Measurements from ENCODE around the gene A4GALT. TPM values are rescaled to one million over a fixed set of nuclear protein-coding genes. Genes with fewer than 3 reads are reported as not detected.
A peak's percentile ranks its signal among the peaks of the same experiment; 100 is the strongest.

Gene A4GALT
- total and polyA plus RNA-seq, 2 experiments from 2014 or later = 14.8 to 18.6 TPM

DNA sequence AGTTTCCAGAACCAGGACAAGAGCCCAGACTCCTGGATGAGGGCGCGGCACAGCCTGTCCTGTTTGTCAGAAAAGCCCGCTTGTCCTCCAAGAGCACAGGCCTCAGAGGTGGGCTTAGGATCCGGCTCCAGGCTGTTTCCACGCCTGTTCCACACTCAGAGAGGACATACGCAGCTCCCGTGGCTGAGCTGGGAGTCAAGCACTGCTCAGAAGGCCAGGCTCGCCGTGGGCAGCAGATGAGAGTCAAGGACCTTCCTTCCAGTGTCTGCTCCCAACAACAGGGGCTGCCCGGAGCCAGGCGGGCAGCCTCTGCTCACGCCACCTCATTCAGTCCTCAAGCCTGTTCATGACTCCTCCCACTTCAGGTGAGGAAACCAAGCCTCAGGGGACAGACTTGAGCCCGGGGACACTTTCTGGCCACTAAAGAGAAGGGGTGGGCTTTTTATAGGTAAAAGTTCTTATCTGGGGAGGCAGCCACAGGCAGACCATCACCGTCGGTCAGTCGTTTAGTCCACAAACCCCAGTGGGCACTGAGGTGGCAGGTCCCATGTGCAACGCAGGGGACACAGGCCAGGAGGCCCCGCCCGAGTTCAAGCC, 75.2 kb downstream of the A4GALT start:
- peak; percentile 77 for DNase-seq
- in situ Hi-C loops (cut with MboI) = no loop called here

DNA sequence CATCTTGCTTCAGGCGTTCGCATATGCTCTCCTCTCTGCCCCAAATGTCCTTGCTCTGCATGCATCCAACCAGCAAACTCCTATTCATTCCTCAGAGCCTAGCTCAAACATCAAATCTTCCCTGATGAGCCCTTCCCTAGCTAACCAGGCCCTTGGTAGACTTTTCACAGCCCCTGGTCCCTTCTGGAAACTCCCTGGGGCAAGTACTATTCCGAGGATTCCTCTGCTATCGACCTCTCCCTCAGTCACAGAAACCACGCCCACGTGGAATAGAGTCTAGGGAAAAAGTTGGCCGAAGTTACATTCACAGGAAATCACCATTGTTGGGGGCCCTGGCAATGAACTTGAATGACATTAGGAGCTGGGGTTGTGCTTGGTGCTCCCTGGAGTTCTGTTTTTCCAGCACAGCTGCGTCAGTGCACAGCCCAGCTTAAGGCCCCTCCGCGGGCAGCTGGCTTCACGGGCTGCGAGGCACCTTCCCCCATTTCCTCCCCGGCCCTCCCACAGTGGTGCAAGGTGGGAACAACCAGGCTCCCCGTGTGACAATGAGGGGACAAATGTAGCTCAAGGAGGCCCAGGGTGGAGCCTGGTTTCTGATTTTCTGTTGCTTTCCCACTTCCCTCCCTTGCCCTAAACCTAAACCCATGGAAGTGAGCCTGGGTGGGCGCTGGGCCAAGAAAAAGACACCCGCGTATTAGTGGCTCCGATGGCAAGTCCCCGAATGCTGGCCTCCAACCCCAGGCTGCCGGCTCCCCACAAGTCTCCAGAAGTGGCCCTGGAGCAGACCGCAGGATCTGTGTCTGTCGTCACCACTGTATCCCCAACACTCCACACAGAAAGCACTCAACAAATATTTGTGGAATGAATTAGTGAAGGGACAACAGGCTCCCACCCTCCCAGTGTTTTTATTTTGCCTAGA, 76.0 kb downstream of the A4GALT start:
- Histone ChIP-seq H3K27me3 (replicated peaks; ENCODE audit: insufficient read depth) (no peaks in the 10 kb centered on the region), H3K4me3 (peak overlapping the region; percentile 51), H3K4me2 (ENCODE audit: unreplicated experiment) (peak overlapping the region; percentile 57), H3K9me2 (ENCODE audit: insufficient read depth) (no peaks in the 10 kb centered on the region), H3F3A (ENCODE audit: insufficient read depth) (peaks cover 7% of the 10 kb centered on the region; the same call in 1 of the 2 replicates), H3K79me2 (ENCODE audit: insufficient read depth) (peaks cover 95% of the 10 kb centered on the region), H3K9me3 (ENCODE audit: low read depth) (no peaks in the 10 kb centered on the region), H2AFZ (no peak overlapping the region), H3K27ac (peak overlapping the region; percentile 94), H3K36me3 (ENCODE audit: low read depth) (no peaks in the 10 kb centered on the region), H3K4me1 (ENCODE audit: insufficient read depth) (peaks cover 39% of the 10 kb centered on the region), H4K20me1 (ENCODE audit: insufficient read depth) (no peaks in the 10 kb centered on the region), H3K9ac (peak overlapping the region; percentile 99)
- in situ Hi-C loops (cut with MboI) = no loop called here
- DNase-seq = peak; percentile 73
- 7 to 9% methylated on average over 22 of the region's 22 CpGs for WGBS, 2 experiments (ENCODE audit: low coverage in 1 of 2, low lambda C conversion rate in 2 of 2, missing lambda C conversion rate in 2 of 2)
- TF ChIP-seq EZH2phosphoT487 (IDR thresholded peaks at IDR 0.05; ENCODE audit: insufficient read depth, low read depth) (no peak), EZH2 (IDR thresholded peaks at IDR 0.05; ENCODE audit: insufficient read depth, poor library complexity, severe bottlenecking) (no peak)

More for the DNA sequence above, 75.2 kb downstream of the A4GALT start:
- Histone ChIP-seq H3K36me3 (ENCODE audit: low read depth) (no peaks in the 10 kb centered on the region), H3K4me2 (ENCODE audit: unreplicated experiment) (peak overlapping the region; percentile 57), H3K27ac (peak overlapping the region; percentile 94), H3F3A (ENCODE audit: insufficient read depth) (peaks cover 7% of the 10 kb centered on the region; the same call in 1 of the 2 replicates), H3K9ac (peak overlapping the region; percentile 99), H2AFZ (no peak overlapping the region), H3K4me1 (ENCODE audit: insufficient read depth) (peaks cover 37% of the 10 kb centered on the region), H3K79me2 (ENCODE audit: insufficient read depth) (peaks cover 92% of the 10 kb centered on the region), H3K4me3 (peak overlapping the region; percentile 51), H3K27me3 (replicated peaks; ENCODE audit: insufficient read depth) (no peaks in the 10 kb centered on the region), H4K20me1 (ENCODE audit: insufficient read depth) (no peaks in the 10 kb centered on the region), H3K9me3 (ENCODE audit: low read depth) (no peaks in the 10 kb centered on the region), H3K9me2 (ENCODE audit: insufficient read depth) (no peaks in the 10 kb centered on the region)
- TF ChIP-seq EZH2 (IDR thresholded peaks at IDR 0.05; ENCODE audit: insufficient read depth, poor library complexity, severe bottlenecking) = no peak
- TF ChIP-seq EZH2phosphoT487 (IDR thresholded peaks at IDR 0.05; ENCODE audit: insufficient read depth, low read depth) = no peak
- 15 to 21% methylated on average over 17 to 19 of the region's 19 CpGs for WGBS, 2 experiments (ENCODE audit: low coverage in 1 of 2, low lambda C conversion rate in 2 of 2, missing lambda C conversion rate in 2 of 2)

DNA sequence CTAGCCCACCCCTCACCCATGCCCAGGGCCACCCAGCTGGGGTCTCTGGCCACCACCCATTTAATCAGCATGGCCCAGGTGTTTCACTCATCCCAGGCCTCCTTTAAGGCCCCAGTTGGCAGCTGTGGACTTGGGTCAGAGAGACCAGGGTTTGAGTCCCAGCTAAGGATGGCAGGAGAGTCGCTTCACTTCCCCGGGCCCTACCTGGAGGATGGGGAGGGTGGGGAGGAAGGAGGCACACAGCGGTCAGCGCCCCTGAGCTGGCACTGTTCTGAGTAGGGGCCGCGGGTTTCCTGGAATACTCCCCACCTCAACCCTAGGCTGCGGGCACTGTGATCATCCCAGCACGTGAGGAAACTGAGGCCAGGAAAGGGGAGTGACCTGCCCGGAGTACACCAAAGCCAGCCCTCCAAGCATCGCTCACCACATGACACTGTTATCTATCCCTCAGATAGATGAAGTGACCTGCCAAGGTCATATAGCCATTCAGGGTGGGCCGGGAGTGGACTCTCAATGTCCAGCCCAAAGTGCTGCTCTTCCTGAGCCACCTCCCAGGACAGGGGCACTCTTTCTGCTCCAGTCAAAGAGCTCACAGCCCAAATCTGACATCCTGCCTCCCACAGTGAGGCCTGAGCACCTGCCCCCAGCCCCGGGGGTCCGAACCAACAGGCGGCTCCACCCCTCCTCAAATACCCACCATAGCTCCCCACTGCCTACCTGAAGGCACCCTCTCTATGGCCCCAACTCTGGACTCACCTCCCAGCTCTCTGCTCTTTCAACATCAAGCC, 76.8 kb downstream of the A4GALT start:
- Histone ChIP-seq H4K20me1 (ENCODE audit: insufficient read depth) (no peaks in the 10 kb centered on the region), H3K27me3 (replicated peaks; ENCODE audit: insufficient read depth) (no peaks in the 10 kb centered on the region), H3K36me3 (ENCODE audit: low read depth) (no peaks in the 10 kb centered on the region), H3K9me3 (ENCODE audit: low read depth) (no peaks in the 10 kb centered on the region), H3K9me2 (ENCODE audit: insufficient read depth) (no peaks in the 10 kb centered on the region), H3F3A (ENCODE audit: insufficient read depth) (peaks cover 7% of the 10 kb centered on the region; the same call in 1 of the 2 replicates), H3K4me2 (ENCODE audit: unreplicated experiment) (peak overlapping the region; percentile 57), H3K79me2 (ENCODE audit: insufficient read depth) (peaks cover 100% of the 10 kb centered on the region), H3K4me3 (peak overlapping the region; percentile 51; the same call in 1 of the 2 replicates), H3K27ac (peak overlapping the region; percentile 94), H2AFZ (no peak overlapping the region), H3K9ac (peak overlapping the region; percentile 99), H3K4me1 (ENCODE audit: insufficient read depth) (peaks cover 44% of the 10 kb centered on the region)
- no peak for TF ChIP-seq EZH2 (IDR thresholded peaks at IDR 0.05; ENCODE audit: insufficient read depth, poor library complexity, severe bottlenecking)
- no peak for TF ChIP-seq EZH2phosphoT487 (IDR thresholded peaks at IDR 0.05; ENCODE audit: insufficient read depth, low read depth)
- no peak for DNase-seq
- in situ Hi-C loops (cut with MboI) = no loop called here
- WGBS, 2 experiments (ENCODE audit: low coverage in 1 of 2, low lambda C conversion rate in 2 of 2, missing lambda C conversion rate in 2 of 2) = 90 to 91% methylated on average over 13 to 14 of the region's 14 CpGs
